ENCODE results near the gene FTCDNL1. TPM values are rescaled to one million over a fixed set of nuclear protein-coding genes. Genes with fewer than 3 reads are reported as not detected.

Gene FTCDNL1
- total and polyA plus RNA-seq, 4 donors: 2.1 to 5.3 (median 4.1) TPM

DNA sequence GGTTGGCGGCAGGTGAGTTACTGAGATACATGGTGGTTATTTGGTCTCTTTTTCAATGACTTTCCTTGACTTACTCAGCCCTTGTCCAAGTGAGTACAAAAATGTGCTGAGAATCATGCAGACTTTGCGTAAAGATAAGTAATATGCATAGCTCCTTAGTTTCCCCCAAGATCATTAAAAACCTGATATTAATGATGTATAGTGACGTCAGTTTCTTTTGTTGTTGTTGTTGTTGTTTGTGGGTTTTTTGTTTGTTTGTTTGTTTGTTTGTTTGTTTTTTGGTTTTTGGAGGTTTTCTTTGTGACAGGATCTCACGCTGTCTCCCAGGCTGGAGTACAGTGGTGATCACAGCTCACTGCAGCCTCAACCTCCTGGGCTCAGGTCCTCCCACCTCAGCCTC lies 14.9 kb upstream of the FTCDNL1 start:
- Histone ChIP-seq H3K27ac (ENCODE audit: low read depth in 1 of 2, low read length in 2 of 2) (no peak overlapping the region), H3K4me1 (ENCODE audit: control insufficient read depth in 4 of 4, insufficient read depth in 4 of 4, low read length in 3 of 4) (no peaks in the 10 kb centered on the region), H3K27me3 (ENCODE audit: control insufficient read depth in 4 of 4, insufficient read depth in 4 of 4, low read length in 3 of 4) (no peaks in the 10 kb centered on the region), H3K9me3 (ENCODE audit: control insufficient read depth in 4 of 4, low read length in 3 of 4) (no peaks in the 10 kb centered on the region), H3K36me3 (ENCODE audit: control insufficient read depth in 4 of 4, insufficient read depth in 3 of 4, low read depth in 1 of 4, low read length in 3 of 4) (no peaks in the 10 kb centered on the region), H3K4me3 (ENCODE audit: low read depth in 1 of 3, low read length in 3 of 3) (no peak overlapping the region), H3K9ac (ENCODE audit: low read depth in 1 of 2, low read length in 2 of 2) (no peak overlapping the region)
- TF ChIP-seq MAX (IDR thresholded peaks at IDR 0.05) (no peak), FOXA2 (IDR thresholded peaks at IDR 0.05) (no peak)
- no peak for DNase-seq (ENCODE audit: low spot score)
- WGBS: 95% methylated on average over 4 of the region's 4 CpGs

- TF ChIP-seq FOXA2 (IDR thresholded peaks at IDR 0.05) (no peak), FOXA1 (IDR thresholded peaks at IDR 0.05) (no peak), RAD21 (IDR thresholded peaks at IDR 0.05) (no peak), MAX (IDR thresholded peaks at IDR 0.05) (no peak), SP1 (IDR thresholded peaks at IDR 0.05) (no peak)
- 87% methylated on average over 3 of the region's 3 CpGs for WGBS
- no peaks in the 10 kb centered on the region for H3K36me3 ChIP-seq (ENCODE audit: control insufficient read depth in 4 of 4, insufficient read depth in 3 of 4, low read depth in 1 of 4, low read length in 3 of 4)
These were observed 11.8 kb upstream of the FTCDNL1 start for GRCh38 chr2:199862788-199863187.

DNA sequence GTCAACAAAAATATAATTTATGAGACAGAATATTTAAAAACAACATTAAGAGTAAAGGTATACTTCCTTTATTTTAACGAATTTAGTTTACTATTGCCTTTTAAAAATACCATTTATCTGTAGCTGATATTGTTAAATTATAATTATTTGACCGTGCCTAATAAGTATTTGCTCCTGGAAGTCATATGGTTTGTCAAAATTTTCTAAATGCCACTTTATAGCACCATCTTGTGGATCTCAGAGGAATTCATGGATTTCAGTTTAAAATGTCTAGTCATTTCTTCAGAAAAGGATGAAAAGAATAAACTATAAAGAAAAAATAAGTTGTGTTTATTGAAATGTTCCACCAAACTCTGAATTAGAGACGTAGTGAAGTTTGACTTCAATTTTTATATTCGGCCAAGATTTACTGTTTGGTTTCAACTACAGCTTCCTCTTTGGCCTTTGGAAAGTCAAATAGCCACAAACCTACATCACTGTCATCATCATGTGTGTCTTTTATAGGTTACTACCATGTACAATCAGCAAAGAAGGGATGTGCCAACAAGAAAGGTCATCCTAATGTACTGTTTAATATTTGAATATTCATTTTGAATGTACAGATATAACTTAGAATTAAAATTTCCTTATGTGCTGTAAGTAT lies 10.3 kb upstream of the FTCDNL1 start:
- Histone ChIP-seq H3K36me3 (ENCODE audit: control insufficient read depth in 4 of 4, insufficient read depth in 3 of 4, low read depth in 1 of 4, low read length in 3 of 4) (no peaks in the 10 kb centered on the region), H3K27me3 (ENCODE audit: control insufficient read depth in 4 of 4, insufficient read depth in 4 of 4, low read length in 3 of 4) (no peaks in the 10 kb centered on the region), H3K4me3 (ENCODE audit: low read depth in 1 of 3, low read length in 3 of 3) (no peak overlapping the region), H3K4me1 (ENCODE audit: control insufficient read depth in 4 of 4, insufficient read depth in 4 of 4, low read length in 3 of 4) (no peaks in the 10 kb centered on the region), H3K9me3 (ENCODE audit: control insufficient read depth in 4 of 4, low read length in 3 of 4) (no peaks in the 10 kb centered on the region), H3K9ac (ENCODE audit: low read depth in 1 of 2, low read length in 2 of 2) (no peak overlapping the region), H3K27ac (ENCODE audit: low read depth in 1 of 2, low read length in 2 of 2) (no peak overlapping the region)
- WGBS: 1% methylated on average over 4 of the region's 4 CpGs
- TF ChIP-seq, protein P1, sequence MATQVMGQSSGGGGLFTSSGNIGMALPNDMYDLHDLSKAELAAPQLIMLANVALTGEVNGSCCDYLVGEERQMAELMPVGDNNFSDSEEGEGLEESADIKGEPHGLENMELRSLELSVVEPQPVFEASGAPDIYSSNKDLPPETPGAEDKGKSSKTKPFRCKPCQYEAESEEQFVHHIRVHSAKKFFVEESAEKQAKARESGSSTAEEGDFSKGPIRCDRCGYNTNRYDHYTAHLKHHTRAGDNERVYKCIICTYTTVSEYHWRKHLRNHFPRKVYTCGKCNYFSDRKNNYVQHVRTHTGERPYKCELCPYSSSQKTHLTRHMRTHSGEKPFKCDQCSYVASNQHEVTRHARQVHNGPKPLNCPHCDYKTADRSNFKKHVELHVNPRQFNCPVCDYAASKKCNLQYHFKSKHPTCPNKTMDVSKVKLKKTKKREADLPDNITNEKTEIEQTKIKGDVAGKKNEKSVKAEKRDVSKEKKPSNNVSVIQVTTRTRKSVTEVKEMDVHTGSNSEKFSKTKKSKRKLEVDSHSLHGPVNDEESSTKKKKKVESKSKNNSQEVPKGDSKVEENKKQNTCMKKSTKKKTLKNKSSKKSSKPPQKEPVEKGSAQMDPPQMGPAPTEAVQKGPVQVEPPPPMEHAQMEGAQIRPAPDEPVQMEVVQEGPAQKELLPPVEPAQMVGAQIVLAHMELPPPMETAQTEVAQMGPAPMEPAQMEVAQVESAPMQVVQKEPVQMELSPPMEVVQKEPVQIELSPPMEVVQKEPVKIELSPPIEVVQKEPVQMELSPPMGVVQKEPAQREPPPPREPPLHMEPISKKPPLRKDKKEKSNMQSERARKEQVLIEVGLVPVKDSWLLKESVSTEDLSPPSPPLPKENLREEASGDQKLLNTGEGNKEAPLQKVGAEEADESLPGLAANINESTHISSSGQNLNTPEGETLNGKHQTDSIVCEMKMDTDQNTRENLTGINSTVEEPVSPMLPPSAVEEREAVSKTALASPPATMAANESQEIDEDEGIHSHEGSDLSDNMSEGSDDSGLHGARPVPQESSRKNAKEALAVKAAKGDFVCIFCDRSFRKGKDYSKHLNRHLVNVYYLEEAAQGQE (IDR thresholded peaks at IDR 0.05): no peak
- peak; percentile 57 for TF ChIP-seq CTCF (IDR thresholded peaks at IDR 0.05; ENCODE audit: low read depth, low read length, missing input control)
- peak; percentile 86 for TF ChIP-seq RAD21 (IDR thresholded peaks at IDR 0.05)
- TF ChIP-seq EGR1 (IDR thresholded peaks at IDR 0.05; ENCODE audit: low read depth in 2 of 2): no peak
- TF ChIP-seq FOXA2 (IDR thresholded peaks at IDR 0.05): no peak
- no peak for TF ChIP-seq YY1 (IDR thresholded peaks at IDR 0.05)
- TF ChIP-seq SP1 (IDR thresholded peaks at IDR 0.05): no peak
- TF ChIP-seq GABPA (IDR thresholded peaks at IDR 0.05 in 1 of 2, conservative IDR thresholded peaks at IDR 0.05 in 1 of 2): no peak
- no peak for TF ChIP-seq MAX (IDR thresholded peaks at IDR 0.05)
- TF ChIP-seq RXRA (IDR thresholded peaks at IDR 0.05): no peak
- no peak for TF ChIP-seq TAF1 (conservative IDR thresholded peaks at IDR 0.05)
- TF ChIP-seq, protein P2, sequence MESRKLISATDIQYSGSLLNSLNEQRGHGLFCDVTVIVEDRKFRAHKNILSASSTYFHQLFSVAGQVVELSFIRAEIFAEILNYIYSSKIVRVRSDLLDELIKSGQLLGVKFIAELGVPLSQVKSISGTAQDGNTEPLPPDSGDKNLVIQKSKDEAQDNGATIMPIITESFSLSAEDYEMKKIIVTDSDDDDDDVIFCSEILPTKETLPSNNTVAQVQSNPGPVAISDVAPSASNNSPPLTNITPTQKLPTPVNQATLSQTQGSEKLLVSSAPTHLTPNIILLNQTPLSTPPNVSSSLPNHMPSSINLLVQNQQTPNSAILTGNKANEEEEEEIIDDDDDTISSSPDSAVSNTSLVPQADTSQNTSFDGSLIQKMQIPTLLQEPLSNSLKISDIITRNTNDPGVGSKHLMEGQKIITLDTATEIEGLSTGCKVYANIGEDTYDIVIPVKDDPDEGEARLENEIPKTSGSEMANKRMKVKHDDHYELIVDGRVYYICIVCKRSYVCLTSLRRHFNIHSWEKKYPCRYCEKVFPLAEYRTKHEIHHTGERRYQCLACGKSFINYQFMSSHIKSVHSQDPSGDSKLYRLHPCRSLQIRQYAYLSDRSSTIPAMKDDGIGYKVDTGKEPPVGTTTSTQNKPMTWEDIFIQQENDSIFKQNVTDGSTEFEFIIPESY (IDR thresholded peaks at IDR 0.05): no peak
- no peak for TF ChIP-seq NR2F2 (IDR thresholded peaks at IDR 0.05)
- no peak for TF ChIP-seq HNF4A (conservative IDR thresholded peaks at IDR 0.05)
- no peak for TF ChIP-seq FOXA1 (IDR thresholded peaks at IDR 0.05)
- TF ChIP-seq ATF3 (IDR thresholded peaks at IDR 0.05): no peak
- DNase-seq (ENCODE audit: low spot score): no peak

More at GRCh38 chr2:199862788-199863187, 11.8 kb upstream of the FTCDNL1 start:
- DNase-seq (ENCODE audit: low spot score): no peak
- Histone ChIP-seq H3K27ac (ENCODE audit: low read depth in 1 of 2, low read length in 2 of 2) (no peak overlapping the region), H3K4me1 (ENCODE audit: control insufficient read depth in 4 of 4, insufficient read depth in 4 of 4, low read length in 3 of 4) (no peaks in the 10 kb centered on the region), H3K9me3 (ENCODE audit: control insufficient read depth in 4 of 4, low read length in 3 of 4) (no peaks in the 10 kb centered on the region), H3K27me3 (ENCODE audit: control insufficient read depth in 4 of 4, insufficient read depth in 4 of 4, low read length in 3 of 4) (no peaks in the 10 kb centered on the region), H3K9ac (ENCODE audit: low read depth in 1 of 2, low read length in 2 of 2) (no peak overlapping the region), H3K4me3 (ENCODE audit: low read depth in 1 of 3, low read length in 3 of 3) (no peak overlapping the region)

Measured in liver (tissue), 9 donors.